PC-3 (cell line): ENCODE data around the gene POU2AF3.

Experiments used
- CTCF ChIP-seq: fragments of 300-600 bp; sonication (generic); conservative IDR thresholded peaks from 2 replicates; pipeline ENCODE4 v1.5.1; 2017; ENCODE audit warnings: antibody characterized with exemption, low read depth, mild to moderate bottlenecking, low read length
- EZH2phosphoT487 ChIP-seq: fragments of 300-600 bp; sonication (generic); IDR thresholded peaks from 2 replicates; pipeline ENCODE4 v1.6.1; 2018; ENCODE audit warnings: mild to moderate bottlenecking, antibody characterized with exemption, low read length, borderline replicate concordance

GRCh38 chr11:111350811-111351210, 52.5 kb downstream of the POU2AF3 start:
- TF ChIP-seq CTCF, result no peak
- no peak for TF ChIP-seq EZH2phosphoT487
